RPMI7951 (cell line): ENCODE data around the gene RPA1. TPM values are rescaled to one million over a fixed set of nuclear protein-coding genes. Genes with fewer than 3 reads are reported as not detected.

Experiments
- DNase-seq: peaks from one replicate; pipeline ENCODE4 v3.0.0-alpha.2; 2012; ENCODE audit warnings: low read depth
- total RNA-seq: library from RNA; depleted of rRNA; stranded (reverse); fragments of >200 nt; shearing (Covaris generic); gene quantifications from 2 replicates; pipeline ENCODE4 v1.2.3, GENCODE V29; 2014; rRNA removed

The RPA1 gene
- total RNA-seq, 1 experiment from 2014 or later: 23.6 TPM

DNA sequence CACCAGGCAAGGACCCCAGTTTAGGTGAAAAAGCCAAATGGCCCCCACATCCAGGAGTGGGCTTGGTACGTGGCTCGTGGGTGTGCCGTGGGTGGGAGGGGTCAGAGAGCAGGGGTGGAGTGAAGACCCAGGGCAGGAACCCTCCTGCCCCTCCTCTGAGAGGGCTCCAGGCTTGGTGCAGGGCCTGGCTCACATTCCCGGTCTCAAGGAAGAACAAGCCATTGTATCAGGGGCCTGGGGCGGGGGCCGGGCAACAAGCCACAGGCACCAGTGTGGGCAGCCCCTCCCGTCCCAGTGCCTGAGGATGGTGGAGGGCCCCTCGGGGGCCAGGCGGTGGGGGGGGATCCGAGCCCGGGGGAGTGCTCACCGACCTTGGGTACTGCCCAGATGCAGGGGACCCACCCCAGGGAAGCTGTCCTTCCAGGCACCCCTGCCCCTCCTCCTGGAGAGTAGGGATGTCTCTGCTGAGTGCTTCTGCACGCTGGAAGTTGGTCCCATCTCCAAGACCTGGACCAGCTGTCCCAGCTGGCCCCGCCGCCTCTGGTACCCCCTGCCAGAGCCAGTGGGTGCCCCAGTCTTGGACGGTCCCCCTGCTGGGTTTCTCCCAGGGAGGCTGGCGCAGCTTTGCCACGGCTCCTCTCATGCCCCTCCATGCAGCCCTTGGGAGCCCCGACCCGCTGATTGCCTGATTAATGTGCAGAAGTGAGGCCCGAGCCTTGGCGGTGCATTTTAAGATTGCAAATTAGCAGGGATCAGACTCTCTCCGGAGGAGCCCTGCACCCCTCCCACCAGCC is 111.7 kb downstream of the RPA1 start:
- DNase-seq: no peak

- no peak for DNase-seq
Observed at GRCh38 chr17:1942066-1942365, 112.2 kb downstream of the RPA1 start.

- no peak for DNase-seq
Observed at GRCh38 chr17:1942666-1943435, 113.0 kb downstream of the RPA1 start.

- DNase-seq: no peak
Observed at GRCh38 chr17:1943436-1943831, 113.6 kb downstream of the RPA1 start.

DNA sequence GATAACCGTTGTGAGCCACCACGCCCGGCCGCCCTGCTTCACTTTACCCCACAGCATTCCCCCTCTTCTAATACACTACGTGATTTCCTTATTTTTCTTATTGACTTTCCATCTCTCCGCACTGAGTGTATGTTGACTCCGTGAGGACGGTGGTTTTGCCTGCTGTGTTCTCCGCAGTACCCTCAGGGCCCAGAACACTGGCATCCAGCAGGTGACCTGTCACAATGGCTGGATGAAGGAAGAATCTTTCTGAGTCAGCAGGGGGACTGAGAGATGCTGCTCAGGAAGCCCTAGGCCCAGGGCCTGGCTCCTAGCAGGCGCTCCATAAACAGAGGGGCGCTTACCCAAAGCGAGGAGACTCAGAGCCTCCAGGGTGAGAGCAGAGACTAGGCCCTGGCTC is 115.8 kb downstream of the RPA1 start:
- no peak for DNase-seq

- DNase-seq: no peak
Observed at GRCh38 chr17:1946021-1946932, 116.5 kb downstream of the RPA1 start.

GRCh38 chr17:1947229-1947742 is 117.5 kb downstream of the RPA1 start:
- DNase-seq: no peak

DNA sequence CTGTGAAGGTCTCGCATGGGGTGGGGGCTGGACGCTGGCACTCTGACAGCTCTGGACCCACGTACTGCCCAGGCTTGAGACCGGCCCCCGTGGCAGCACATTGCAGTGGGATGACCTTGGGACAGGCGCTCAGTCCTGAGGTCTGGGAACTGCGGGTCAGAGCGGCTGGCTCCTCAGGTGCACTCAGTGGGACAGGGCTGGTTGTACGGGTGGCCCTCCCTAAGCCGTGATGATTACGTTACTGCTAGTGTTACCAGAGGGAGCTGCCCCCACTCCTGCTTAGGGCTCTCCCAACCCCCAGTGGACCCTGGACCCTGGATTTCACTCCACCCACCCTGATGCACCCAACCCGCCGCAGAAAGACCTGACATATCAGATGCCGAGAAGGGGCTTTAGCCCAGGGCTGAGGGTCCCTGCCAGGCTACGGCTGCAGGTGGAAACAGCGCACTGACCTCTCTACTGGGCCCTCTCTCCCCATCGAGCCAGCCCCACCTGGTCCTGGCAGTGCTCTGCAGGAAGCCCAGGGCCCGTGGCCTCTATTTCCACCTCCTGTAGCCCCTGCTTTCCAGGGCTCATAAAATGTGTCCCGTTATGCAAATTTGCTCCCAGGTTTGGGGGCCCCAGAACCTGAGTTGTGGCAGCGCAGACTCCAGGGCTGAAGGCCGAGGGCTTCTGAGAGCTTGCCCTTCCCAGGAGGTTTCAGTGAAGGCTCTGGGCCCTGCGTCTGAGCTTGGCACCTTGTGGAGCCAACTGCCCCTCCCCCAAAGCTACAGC is 118.1 kb downstream of the RPA1 start:
- no peak for DNase-seq

GRCh38 chr17:1948517-1948825 is 118.7 kb downstream of the RPA1 start:
- no peak for DNase-seq

Other genes starting within 250 kb of the RPA1 start
- gene SLC43A2, start 201.2 kb upstream of the RPA1 start, total RNA-seq: 2.2 and 2.5 TPM in 2 replicates
- 0.12 and 0.20 TPM in 2 replicates for gene SCARF1, start 184.3 kb upstream of the RPA1 start, total RNA-seq
- 8.8 and 9.1 TPM in 2 replicates for gene RILP, start 180.1 kb upstream of the RPA1 start, total RNA-seq
- gene PRPF8, start 145.1 kb upstream of the RPA1 start, total RNA-seq: 65.7 and 69.7 TPM in 2 replicates
- 0.39 and 0.48 TPM in 2 replicates for gene TLCD2, start 119.6 kb upstream of the RPA1 start, total RNA-seq
- gene WDR81, start 105.3 kb upstream of the RPA1 start, total RNA-seq: 5.3 and 8.2 TPM in 2 replicates
- under 0.01 and 0.24 TPM in 2 replicates for gene SERPINF2, start 87.1 kb upstream of the RPA1 start, total RNA-seq
- gene SERPINF1, start 67.9 kb upstream of the RPA1 start, total RNA-seq: 127 and 150 TPM in 2 replicates
- gene SMYD4, start 103 bp upstream of the RPA1 start, total RNA-seq: 5.6 and 6.2 TPM in 2 replicates
- 7.6 and 8.8 TPM in 2 replicates for gene RTN4RL1, start 195.3 kb downstream of the RPA1 start, total RNA-seq
- gene DPH1, start 200.1 kb downstream of the RPA1 start, total RNA-seq: 12.1 and 16.3 TPM in 2 replicates
- 67.5 and 69.9 TPM in 2 replicates for gene OVCA2, start 212.0 kb downstream of the RPA1 start, total RNA-seq
- 4.6 and 14.2 TPM in 2 replicates for gene HIC1, start 225.1 kb downstream of the RPA1 start, total RNA-seq